Ascending aorta (tissue), 2 donors: ENCODE data around the gene KYAT1. TPM values are rescaled to one million over a fixed set of nuclear protein-coding genes. Genes with fewer than 3 reads are reported as not detected.
A peak's percentile ranks its signal among the peaks of the same experiment; 100 is the strongest.

Experiments used
- DNase-seq, 2 donors: peaks; one replicate each; pipeline ENCODE4 v3.0.0-alpha.2; 2019; ENCODE audit warnings: low spot score in 2 of 2
- H3K27ac ChIP-seq, 2 donors: fragments of 200-600 bp; sonication (generic); one replicate each; pipeline ENCODE4 v1.5.1; 2016 to 2017; ENCODE audit warnings: mild to moderate bottlenecking in 1 of 2
- H3K27me3 ChIP-seq: fragments of 200-600 bp; sonication (generic); one replicate; pipeline ENCODE4 v1.5.1; 2017
- H3K36me3 ChIP-seq, 2 donors: fragments of 200-600 bp; sonication (generic); one replicate each; pipeline ENCODE4 v1.5.1; 2016
- H3K4me1 ChIP-seq, 2 donors: fragments of 200-600 bp; sonication (generic); one replicate each; pipeline ENCODE4 v1.5.1; 2016 to 2017; ENCODE audit warnings: mild to moderate bottlenecking in 1 of 2
- H3K4me3 ChIP-seq, 2 donors: fragments of 200-600 bp; sonication (generic); one replicate each; pipeline ENCODE4 v1.5.1; 2016 to 2017; ENCODE audit warnings: mild to moderate bottlenecking in 1 of 2
- H3K9me3 ChIP-seq, 2 donors: fragments of 200-600 bp; sonication (generic); one replicate each; pipeline ENCODE4 v1.5.1; 2016
- CTCF ChIP-seq, 3 experiments: fragments of 200-600 bp in 2 of 3; fragments of 450-650 bp in 1 of 3; sonication (generic) in 2 of 3; IDR thresholded peaks; one replicate each; pipeline ENCODE4 v1.5.1; 2016 to 2019; ENCODE audit warnings: antibody characterized with exemption in 3 of 3, mild to moderate bottlenecking in 1 of 3, moderate library complexity in 1 of 3
- intact Hi-C: fragments of 100-400 bp; cut with DNase I; formaldehyde crosslinking; loops from one replicate; pipeline ENCODE4 v1.15.1; 2023
- total RNA-seq: library from RNA; depleted of rRNA; stranded (reverse); fragments of >200 nt; gene quantifications from one replicate; pipeline ENCODE4 v1.1.0, GENCODE V29; 2016

The KYAT1 gene
- total RNA-seq, 1 donor from 2014 or later, result 4.9 TPM

- intact Hi-C loops, result no loop called here
- Histone ChIP-seq H3K36me3 (peaks cover 39 to 40% of the 10 kb centered on the region in 2 donors), H3K4me3 (no peak overlapping the region), H3K4me1 (peaks cover 31 to 46% of the 10 kb centered on the region in 2 donors), H3K27me3 (no peaks in the 10 kb centered on the region), H3K27ac (peak overlapping the region in 1 of 2 donors; percentile 6), H3K9me3 (no peaks in the 10 kb centered on the region)
- TF ChIP-seq CTCF (IDR thresholded peaks at IDR 0.05), result no peak
- DNase-seq, result no peak
These were observed 25.0 kb upstream of the KYAT1 start for GRCh38 chr9:128906741-128907140.

DNA sequence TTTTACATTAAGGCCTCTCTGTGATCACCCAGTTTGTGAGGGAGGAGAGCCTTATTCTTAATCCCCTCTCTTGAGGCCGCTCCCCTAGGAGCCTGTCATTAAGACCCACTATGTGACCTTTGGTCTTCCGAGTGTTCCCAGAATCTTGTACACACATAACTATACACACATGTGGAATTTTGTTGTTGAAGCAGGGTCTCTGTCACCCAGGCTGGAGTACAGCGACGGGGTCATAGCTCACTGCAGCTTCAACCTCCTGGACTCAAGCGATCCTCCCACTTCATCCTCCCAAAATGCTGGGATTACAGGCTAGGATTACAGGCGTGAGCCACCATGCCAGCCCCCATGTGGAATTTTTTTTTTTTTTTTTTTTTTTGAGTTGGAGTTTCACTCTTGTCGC, 24.2 kb upstream of the KYAT1 start:
- H3K27ac ChIP-seq, result peak overlapping the region; percentile 47 to 86
- intact Hi-C loops, result no loop called here
- H3K27me3 ChIP-seq, result no peaks in the 10 kb centered on the region
- H3K9me3 ChIP-seq, result no peaks in the 10 kb centered on the region
- no peak for TF ChIP-seq CTCF (IDR thresholded peaks at IDR 0.05)
- no peak overlapping the region for H3K4me3 ChIP-seq
- peaks cover 39 to 40% of the 10 kb centered on the region in 2 donors for H3K36me3 ChIP-seq
- H3K4me1 ChIP-seq, result peaks cover 27 to 40% of the 10 kb centered on the region in 2 donors
- DNase-seq, result no peak

DNA sequence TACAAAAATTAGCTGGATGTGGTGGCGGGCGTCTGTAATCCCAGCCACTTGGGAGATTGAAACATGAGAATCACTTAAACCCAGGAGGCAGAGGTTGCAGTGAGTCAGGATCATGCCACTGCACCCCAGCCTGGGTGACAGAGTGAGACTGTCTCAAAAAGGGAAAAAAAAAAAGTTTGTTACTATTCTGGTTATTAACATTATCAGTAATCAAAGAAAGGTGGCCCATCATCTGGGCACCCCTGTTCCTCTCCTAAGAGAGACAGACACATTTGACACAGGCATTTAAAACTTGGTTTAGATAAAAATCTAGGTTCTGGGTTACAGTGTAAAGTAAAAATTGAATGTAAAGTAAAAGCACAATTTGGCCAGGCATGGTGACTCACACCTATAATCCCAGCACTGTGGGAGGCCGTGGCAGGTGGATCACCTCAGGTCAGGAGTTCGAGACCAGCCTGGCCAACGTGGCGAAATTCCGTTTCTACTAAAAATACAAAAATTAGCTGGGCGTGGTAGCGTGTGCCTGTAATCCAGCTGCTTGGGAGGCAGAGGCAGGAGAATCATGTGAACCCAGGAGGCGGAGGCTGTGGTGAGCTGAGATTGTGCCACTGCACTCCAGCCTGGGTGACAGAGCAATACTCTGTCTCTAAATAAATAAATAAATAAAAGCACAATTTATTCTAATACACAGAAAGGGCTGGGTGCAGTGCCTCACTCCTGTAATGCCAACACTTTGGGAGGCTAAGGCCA, 22.3 kb upstream of the KYAT1 start:
- Histone ChIP-seq H3K27ac (peak overlapping the region; percentile 86 to 88), H3K4me1 (peaks cover 11 to 21% of the 10 kb centered on the region in 2 donors), H3K4me3 (no peak overlapping the region), H3K9me3 (no peaks in the 10 kb centered on the region), H3K27me3 (no peaks in the 10 kb centered on the region), H3K36me3 (peaks cover 25 to 28% of the 10 kb centered on the region in 2 donors)
- no peak for TF ChIP-seq CTCF (IDR thresholded peaks at IDR 0.05)
- intact Hi-C loops, result no loop called here
- no peak for DNase-seq

DNA sequence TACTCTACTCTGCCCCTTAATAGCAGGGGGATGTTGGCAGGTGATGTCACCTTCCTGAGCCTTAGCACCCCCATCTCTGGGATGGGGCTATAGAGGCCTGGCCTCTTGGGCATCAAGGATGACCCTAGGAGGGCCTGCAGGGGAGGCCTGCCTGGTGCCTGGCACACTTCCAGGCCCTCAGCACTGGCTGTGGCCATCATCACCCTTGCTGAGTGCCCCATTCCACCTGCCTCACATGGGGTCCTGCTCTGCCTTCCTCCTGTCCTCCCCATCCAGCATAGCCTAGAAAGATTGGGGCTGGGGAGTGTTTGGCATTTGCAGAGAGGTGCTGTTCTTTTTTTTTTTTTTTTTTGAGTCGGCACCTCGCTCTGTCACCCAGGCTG, 21.3 kb upstream of the KYAT1 start:
- no peaks in the 10 kb centered on the region for H3K9me3 ChIP-seq
- intact Hi-C loops, result no loop called here
- H3K27ac ChIP-seq, result peak overlapping the region; percentile 86 to 88
- TF ChIP-seq CTCF (IDR thresholded peaks at IDR 0.05), result no peak
- H3K27me3 ChIP-seq, result no peaks in the 10 kb centered on the region
- H3K4me1 ChIP-seq, result peaks cover 11 to 27% of the 10 kb centered on the region in 2 donors
- no peak for DNase-seq
- no peak overlapping the region for H3K4me3 ChIP-seq
- H3K36me3 ChIP-seq, result peaks cover 23 to 28% of the 10 kb centered on the region in 2 donors

DNA sequence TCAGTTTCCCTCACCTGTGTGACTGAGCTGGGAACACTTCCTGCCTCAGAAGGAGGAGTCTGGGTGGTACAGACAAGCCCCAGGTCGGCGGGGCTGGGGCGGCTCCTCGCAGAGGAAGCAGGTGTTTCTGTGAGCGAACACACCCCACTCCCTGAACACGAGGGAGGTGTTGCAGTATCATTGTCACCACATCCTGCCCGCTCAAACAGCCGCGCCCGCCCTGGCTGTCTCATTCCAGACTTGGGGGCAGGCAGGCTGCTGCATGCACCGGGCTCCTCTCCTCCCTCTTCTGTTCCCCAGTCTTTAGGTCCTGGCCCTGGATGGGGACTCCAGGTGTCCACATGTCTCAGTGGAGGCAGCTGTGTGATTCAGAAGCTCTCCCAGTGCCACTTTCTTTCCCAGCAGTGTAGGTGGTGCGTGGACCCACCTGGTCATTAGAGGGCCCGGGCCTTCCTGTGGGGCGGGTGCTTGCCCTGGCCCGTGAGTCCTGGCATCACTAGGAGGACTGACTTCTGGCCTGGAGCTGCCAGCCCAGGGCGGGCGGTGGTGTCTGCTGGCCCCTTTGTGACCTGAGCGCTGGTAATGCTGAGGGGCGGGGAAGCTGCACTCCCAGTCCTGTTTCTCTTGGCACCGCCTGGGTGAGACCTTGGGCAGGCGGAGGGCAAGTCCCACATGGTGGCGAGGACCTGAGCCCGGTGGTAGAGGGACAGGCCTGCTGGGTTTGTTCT, 20.8 kb upstream of the KYAT1 start:
- peaks cover 11 to 27% of the 10 kb centered on the region in 2 donors for H3K4me1 ChIP-seq
- no peaks in the 10 kb centered on the region for H3K27me3 ChIP-seq
- H3K4me3 ChIP-seq, result no peak overlapping the region
- TF ChIP-seq CTCF (IDR thresholded peaks at IDR 0.05), result no peak
- H3K36me3 ChIP-seq, result peaks cover 19 to 26% of the 10 kb centered on the region in 2 donors
- DNase-seq, result peak; percentile 48 to 80
- no peaks in the 10 kb centered on the region for H3K9me3 ChIP-seq
- intact Hi-C loops, result no loop called here
- peak overlapping the region; percentile 86 to 88 for H3K27ac ChIP-seq
